Left lung (tissue), 10 donors: Measurements from ENCODE around the gene RPGR. TPM values are rescaled to one million over a fixed set of nuclear protein-coding genes. Genes with fewer than 3 reads are reported as not detected.

Source experiments
- ATAC-seq: fragments of 200-7000 bp; cut with Tn5 transposase; one replicate; pipeline ENCODE4 v1.9.1; 2020; ENCODE audit warnings: moderate library complexity
- DNase-seq, 4 donors: peaks; one replicate each; pipeline ENCODE4 v3.0.0-alpha.2; 2013 to 2020
- H3K27ac ChIP-seq, 2 donors: fragments of 200-600 bp; sonication (generic) in 1 of 2; one replicate each; pipeline versions ENCODE4 v1.5.0 to v1.8.0; 2020 to 2021
- H3K27me3 ChIP-seq, 2 donors: fragments of 200-600 bp; sonication (generic) in 1 of 2; one replicate each; pipeline versions ENCODE4 v1.5.0 to v1.8.0; 2020 to 2021
- H3K36me3 ChIP-seq, 2 donors: fragments of 200-600 bp; sonication (generic) in 1 of 2; one replicate each; pipeline versions ENCODE4 v1.5.0 to v1.8.0; 2020 to 2021
- H3K4me1 ChIP-seq, 2 donors: fragments of 200-600 bp; one replicate each; pipeline ENCODE4 v1.8.0; 2021
- H3K4me3 ChIP-seq, 2 donors: fragments of 200-600 bp; sonication (generic) in 1 of 2; one replicate each; pipeline versions ENCODE4 v1.5.0 to v1.8.0; 2020 to 2021; ENCODE audit warnings: mild to moderate bottlenecking in 1 of 2
- H3K9me3 ChIP-seq, 2 donors: fragments of 200-600 bp; sonication (generic) in 1 of 2; one replicate each; pipeline versions ENCODE4 v1.5.0 to v1.8.0; 2020 to 2021
- CTCF ChIP-seq, 2 donors: fragments of 200-600 bp; sonication (generic) in 1 of 2; IDR thresholded peaks; one replicate each; pipeline versions ENCODE4 v1.5.0 to v1.8.0; 2021; ENCODE audit warnings: antibody characterized with exemption in 2 of 2
- intact Hi-C, 2 donors: fragments of 100-400 bp; cut with DNase I; formaldehyde crosslinking; loops; one replicate each; pipeline versions ENCODE4 v1.11.2 to v1.14.2; 2022
- polyA plus RNA-seq, 6 donors: library from polyadenylated mRNA; unstranded; fragments of 120-200 nt; gene quantifications; one replicate each; pipeline ENCODE4 v1.2.1, GENCODE V29; 2013; ENCODE audit not compliant: insufficient read length in 6 of 6
- total RNA-seq, 2 donors: library from RNA; stranded (reverse); fragmentation: NEBNext Ultra II Directional; extraction: Animal tissue kit (Norgen Biotek cat#: 25700); gene quantifications; one replicate each; pipeline ENCODE4 v1.2.1, GENCODE V29; 2021
- donor health status: DM: no; HTN: yes; CAD: no.
- donor health status: DM: no; HTN: no; CAD: no.

The RPGR gene
- total and polyA plus RNA-seq, 8 donors = 10.6 to 26.2 (median 19.7) TPM

GRCh38 chrX:38356401-38356800 lies 29.1 kb upstream of the RPGR start:
- H3K9me3 ChIP-seq = no peaks in the 10 kb centered on the region
- H3K4me3 ChIP-seq = no peak overlapping the region
- H3K27me3 ChIP-seq = no peaks in the 10 kb centered on the region
- DNase-seq (no peak), ATAC-seq (no peak)
- H3K36me3 ChIP-seq = no peaks in the 10 kb centered on the region
- intact Hi-C loops = no loop called here
- no peak overlapping the region for H3K27ac ChIP-seq
- no peak for TF ChIP-seq CTCF (IDR thresholded peaks at IDR 0.05)
- H3K4me1 ChIP-seq = no peaks in the 10 kb centered on the region

GRCh38 chrX:38352362-38352761 lies 25.1 kb upstream of the RPGR start, which contains the start of gene OTC:
Gene OTC, plus strand, starts transcription at chrX:38352604. Its CDS starts 93 bp downstream, at chrX:38352697.
- ATAC-seq = no peak
- Histone ChIP-seq H3K4me3 (no peak within 1 kb of the TSS), H3K4me1 (peaks cover 0 to 2% of the 10 kb centered on the region in 2 donors), H3K27ac (no peak within 1 kb of the TSS), H3K27me3 (no peaks in the 10 kb centered on the region), H3K9me3 (no peaks in the 10 kb centered on the region), H3K36me3 (no peaks in the 10 kb centered on the region)
- DNase-seq = no peak
- intact Hi-C loops = no loop called here
- TF ChIP-seq CTCF (IDR thresholded peaks at IDR 0.05) = no peak

- DNase-seq = no peak
- H3K4me1 ChIP-seq = peaks cover 0 to 12% of the 10 kb centered on the region in 2 donors
- no peaks in the 10 kb centered on the region for H3K27me3 ChIP-seq
- TF ChIP-seq CTCF (IDR thresholded peaks at IDR 0.05) = no peak
- intact Hi-C loops = no loop called here
- no peak overlapping the region for H3K4me3 ChIP-seq
- H3K36me3 ChIP-seq = no peaks in the 10 kb centered on the region
- no peak overlapping the region for H3K27ac ChIP-seq
- no peak for ATAC-seq
- H3K9me3 ChIP-seq = no peaks in the 10 kb centered on the region
These were observed 24.0 kb upstream of the RPGR start for GRCh38 chrX:38351346-38351745.

GRCh38 chrX:38347136-38347535 lies 19.8 kb upstream of the RPGR start:
- H3K27me3 ChIP-seq = no peaks in the 10 kb centered on the region
- DNase-seq (no peak), ATAC-seq (peak; percentile 75)
- peaks cover 0 to 12% of the 10 kb centered on the region in 2 donors for H3K4me1 ChIP-seq
- peak overlapping the region in 1 of 2 donors; percentile 58 for H3K27ac ChIP-seq
- H3K36me3 ChIP-seq = no peaks in the 10 kb centered on the region
- no peaks in the 10 kb centered on the region for H3K9me3 ChIP-seq
- no peak overlapping the region for H3K4me3 ChIP-seq
- no peak for TF ChIP-seq CTCF (IDR thresholded peaks at IDR 0.05)
- intact Hi-C loops = no loop called here

- no peak for TF ChIP-seq CTCF (IDR thresholded peaks at IDR 0.05)
- no peak for DNase-seq
- Histone ChIP-seq H3K27ac (no peak overlapping the region), H3K27me3 (no peaks in the 10 kb centered on the region), H3K36me3 (no peaks in the 10 kb centered on the region), H3K4me3 (no peak overlapping the region), H3K9me3 (no peaks in the 10 kb centered on the region), H3K4me1 (peaks cover 0 to 12% of the 10 kb centered on the region in 2 donors)
- intact Hi-C loops = no loop called here
- ATAC-seq = no peak
These were observed 18.8 kb upstream of the RPGR start for GRCh38 chrX:38346150-38346549.
